ES-I3 (cell line): Measurements from ENCODE around the gene NF1.
"Not testable (repeated sequence)": the region's sequence is repeated elsewhere in the genome, so short reads cannot be mapped to it uniquely, and the experiment has no call there.

ENCODE experiments used
- H3K36me3 ChIP-seq: 2 replicates; pipeline ENCODE4 v1.6.1; 2013; ENCODE audit warnings: mild to moderate bottlenecking, low read length, control low read depth, moderate library complexity; ENCODE audit not compliant: insufficient read depth
- H3K4me1 ChIP-seq: 2 replicates; pipeline ENCODE4 v1.6.1; 2013; ENCODE audit warnings: mild to moderate bottlenecking, control low read depth, low read length; ENCODE audit not compliant: insufficient read depth
- H3K9ac ChIP-seq: 2 replicates; pipeline ENCODE4 v1.6.1; 2013; ENCODE audit warnings: low read depth, mild to moderate bottlenecking, low read length, moderate library complexity
- H3K9me3 ChIP-seq: 2 replicates; pipeline ENCODE4 v1.6.1; 2013; ENCODE audit warnings: mild to moderate bottlenecking, low read length, moderate library complexity; ENCODE audit not compliant: control insufficient read depth, insufficient read depth

NF1 gene

GRCh38 chr17:31283841-31284240 is 189.1 kb downstream of the NF1 start:
- H3K9ac ChIP-seq = no peak overlapping the region
- no peaks in the 10 kb centered on the region for H3K9me3 ChIP-seq
- H3K36me3 ChIP-seq = no peaks in the 10 kb centered on the region
- peaks cover 8% of the 10 kb centered on the region; the same call in 1 of the 2 replicates for H3K4me1 ChIP-seq

DNA sequence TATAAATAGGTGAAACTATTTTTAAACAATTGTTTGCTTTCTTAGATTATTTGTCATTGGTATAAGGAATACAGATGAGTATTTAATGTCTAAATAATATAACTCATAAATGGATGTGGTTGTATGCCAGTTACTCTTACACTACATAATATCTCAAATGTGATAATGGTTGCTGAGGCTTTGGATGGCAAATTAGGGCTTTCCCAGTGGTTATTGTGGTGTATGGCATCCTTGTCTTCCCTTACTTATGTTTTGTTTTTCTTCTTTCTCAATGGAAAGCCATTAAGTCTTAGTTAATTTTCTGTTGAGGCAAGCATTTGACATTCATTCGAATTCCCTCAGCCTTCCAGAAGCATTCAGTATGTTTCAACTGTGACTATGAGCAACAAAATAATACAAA is 191.8 kb downstream of the NF1 start:
- H3K36me3 ChIP-seq = no peaks in the 10 kb centered on the region
- H3K4me1 ChIP-seq = no peaks in the 10 kb centered on the region
- H3K9me3 ChIP-seq = no peaks in the 10 kb centered on the region
- H3K9ac ChIP-seq = no peak overlapping the region

DNA sequence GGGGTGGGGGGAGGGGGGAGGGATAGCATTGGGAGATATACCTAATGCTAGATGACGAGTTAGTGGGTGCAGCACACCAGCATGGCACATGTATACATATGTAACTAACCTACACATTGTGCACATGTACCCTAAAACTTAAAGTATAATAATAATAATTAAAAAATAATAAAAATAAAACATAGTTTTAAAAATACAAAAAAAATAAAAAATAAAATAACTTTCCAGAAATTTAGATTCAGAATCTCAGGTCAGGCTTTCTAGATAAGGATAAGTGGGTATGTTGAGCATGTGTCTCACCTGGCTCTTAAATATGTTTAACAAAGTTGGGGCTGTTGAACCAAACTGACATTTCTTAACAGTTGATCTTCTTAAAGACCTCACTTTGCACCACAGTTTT is 193.2 kb downstream of the NF1 start:
- H3K9ac ChIP-seq, H3K4me1 ChIP-seq: not testable (repeated sequence)

DNA sequence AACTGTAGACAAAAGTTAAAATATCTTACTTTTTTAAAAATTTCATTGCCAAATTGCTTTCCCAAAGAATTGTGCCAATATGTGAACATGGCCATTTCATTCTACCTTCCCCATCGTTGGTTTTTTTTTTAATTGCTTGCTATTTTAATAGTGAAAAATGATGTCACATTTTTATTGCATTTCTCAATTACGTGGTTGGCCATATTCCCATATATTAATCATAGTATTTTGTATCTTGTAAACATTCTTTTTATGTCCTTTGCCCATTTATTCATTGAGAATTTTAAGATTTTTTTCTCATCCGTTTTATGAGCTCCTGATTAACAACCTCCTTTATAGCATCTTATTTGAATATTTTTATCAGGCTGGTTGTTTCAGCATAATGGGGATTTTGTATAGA is 195.0 kb downstream of the NF1 start:
- Histone ChIP-seq H3K4me1 (no peaks in the 10 kb centered on the region), H3K9me3 (no peaks in the 10 kb centered on the region), H3K9ac (no peak overlapping the region), H3K36me3 (no peaks in the 10 kb centered on the region)

More for the DNA sequence above, 193.2 kb downstream of the NF1 start:
- not testable (repeated sequence) for H3K9me3 ChIP-seq, H3K36me3 ChIP-seq

DNA sequence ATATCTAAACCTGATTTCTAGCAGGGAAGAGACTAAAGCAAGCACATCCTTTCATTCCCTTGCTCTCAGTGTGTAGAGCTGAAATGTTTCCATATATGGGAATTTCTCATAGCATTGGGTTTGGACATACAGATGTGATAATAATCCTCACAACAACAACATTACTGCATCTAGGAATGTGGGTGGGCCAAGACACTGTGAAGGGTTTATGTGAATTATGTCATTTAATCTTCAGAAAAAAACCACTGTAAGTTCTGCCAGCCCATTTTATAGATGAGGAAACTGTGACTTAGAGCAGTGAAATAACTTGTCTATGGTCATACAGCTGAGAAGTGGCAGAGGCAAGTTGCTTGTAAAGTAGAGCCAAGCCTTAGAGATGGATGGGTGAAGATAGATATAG is 197.0 kb downstream of the NF1 start:
- Histone ChIP-seq H3K36me3 (no peaks in the 10 kb centered on the region), H3K4me1 (no peaks in the 10 kb centered on the region), H3K9ac (no peak overlapping the region), H3K9me3 (no peaks in the 10 kb centered on the region)

DNA sequence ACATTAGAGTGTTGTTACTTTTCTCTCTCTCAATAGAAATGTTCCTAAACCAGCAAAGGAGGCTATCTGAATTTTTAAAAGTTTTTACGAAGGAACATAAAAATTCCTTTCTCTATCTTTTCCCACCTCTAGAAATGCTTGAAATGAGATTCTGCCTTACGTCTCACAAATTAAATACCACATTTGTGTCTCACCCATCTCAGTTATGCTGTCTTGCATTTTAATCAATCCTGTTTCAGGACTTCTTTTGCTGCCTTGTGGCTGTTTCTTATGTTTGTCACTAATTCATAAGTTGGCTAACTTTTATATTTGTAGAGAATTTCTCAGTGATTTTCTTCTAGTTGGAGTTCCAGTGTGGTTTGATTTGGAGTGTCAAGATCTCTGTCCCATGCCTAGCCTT is 198.8 kb downstream of the NF1 start:
- Histone ChIP-seq H3K36me3 (no peaks in the 10 kb centered on the region), H3K4me1 (no peaks in the 10 kb centered on the region), H3K9me3 (no peaks in the 10 kb centered on the region), H3K9ac (no peak overlapping the region)

GRCh38 chr17:31294231-31294630 is 199.5 kb downstream of the NF1 start:
- H3K4me1 ChIP-seq = no peaks in the 10 kb centered on the region
- H3K9ac ChIP-seq = no peak overlapping the region
- no peaks in the 10 kb centered on the region for H3K36me3 ChIP-seq
- H3K9me3 ChIP-seq = no peaks in the 10 kb centered on the region

DNA sequence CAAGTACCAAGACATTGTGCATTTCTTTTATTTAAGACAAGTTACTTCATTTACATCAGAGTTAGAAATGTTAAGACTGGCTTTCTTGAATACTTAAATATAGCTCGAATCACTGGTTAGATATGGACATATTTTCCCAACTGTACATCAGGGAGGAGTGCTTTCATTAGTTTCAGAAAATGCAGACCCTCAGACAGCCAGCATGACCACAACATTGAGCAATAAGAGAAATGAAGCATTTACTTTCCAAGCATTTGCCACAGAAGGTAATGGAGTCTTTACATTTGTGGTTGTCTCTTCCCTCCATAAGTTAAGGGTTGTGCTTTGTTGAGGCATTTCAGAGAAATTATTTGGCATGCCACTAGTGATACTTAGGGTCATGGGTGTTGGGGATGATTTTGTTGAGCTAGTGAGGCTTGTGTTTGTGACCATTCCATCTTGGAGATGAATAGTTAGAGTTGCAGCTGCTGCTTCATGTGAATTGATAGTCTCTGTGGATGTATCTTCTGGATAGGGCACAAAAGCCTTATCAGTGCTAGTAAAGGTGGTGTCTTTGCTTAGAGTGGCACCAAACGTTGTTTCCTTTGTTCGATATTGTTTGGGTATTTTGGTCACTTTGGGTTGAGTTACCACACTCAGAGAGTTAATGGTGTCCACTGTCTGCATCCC is 200.2 kb downstream of the NF1 start:
- Histone ChIP-seq H3K9me3 (no peaks in the 10 kb centered on the region), H3K36me3 (no peaks in the 10 kb centered on the region), H3K9ac (no peak overlapping the region), H3K4me1 (no peaks in the 10 kb centered on the region)

DNA sequence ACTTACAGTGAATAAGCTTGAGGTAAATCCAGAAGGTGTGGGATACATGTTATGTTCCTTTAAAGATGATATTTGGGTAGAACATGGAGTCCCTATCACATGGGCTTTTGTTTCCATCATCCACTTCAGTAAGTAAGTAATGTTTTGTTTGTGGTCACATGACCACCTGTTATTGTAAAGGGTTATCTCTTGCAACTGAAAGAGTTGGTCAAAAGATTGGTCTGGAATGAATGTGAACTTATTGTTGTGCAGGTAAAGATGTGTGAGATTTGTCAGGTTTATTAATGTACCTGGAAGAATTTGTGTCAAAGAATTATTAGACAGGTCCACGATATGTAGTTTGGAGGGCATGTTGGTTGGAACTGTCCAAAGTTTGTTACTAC is 200.7 kb downstream of the NF1 start:
- H3K36me3 ChIP-seq = no peaks in the 10 kb centered on the region
- H3K4me1 ChIP-seq = no peaks in the 10 kb centered on the region
- no peaks in the 10 kb centered on the region for H3K9me3 ChIP-seq
- H3K9ac ChIP-seq = no peak overlapping the region

- H3K9me3 ChIP-seq = no peaks in the 10 kb centered on the region
- no peaks in the 10 kb centered on the region for H3K36me3 ChIP-seq
- no peak overlapping the region for H3K9ac ChIP-seq
- H3K4me1 ChIP-seq = no peaks in the 10 kb centered on the region
Observed at GRCh38 chr17:31296142-31296541, 201.4 kb downstream of the NF1 start.

GRCh38 chr17:31297090-31297489 is 202.3 kb downstream of the NF1 start, which contains the start of gene OMG:
Gene OMG (minus strand): TSS chr17:31297239. CDS start chr17:31296331, 908 bp downstream.
- Histone ChIP-seq H3K4me1 (no peaks in the 10 kb centered on the region), H3K9ac (no peak within 1 kb of the TSS), H3K36me3 (no peaks in the 10 kb centered on the region), H3K9me3 (no peaks in the 10 kb centered on the region)

GRCh38 chr17:31299624-31300023 is 204.8 kb downstream of the NF1 start:
- H3K9ac ChIP-seq = no peak overlapping the region
- 0 out of 2 replicates have a peak, but pooled peaks cover 3% of the 10 kb centered on the region for H3K9me3 ChIP-seq
- no peaks in the 10 kb centered on the region for H3K36me3 ChIP-seq
- H3K4me1 ChIP-seq = no peaks in the 10 kb centered on the region

DNA sequence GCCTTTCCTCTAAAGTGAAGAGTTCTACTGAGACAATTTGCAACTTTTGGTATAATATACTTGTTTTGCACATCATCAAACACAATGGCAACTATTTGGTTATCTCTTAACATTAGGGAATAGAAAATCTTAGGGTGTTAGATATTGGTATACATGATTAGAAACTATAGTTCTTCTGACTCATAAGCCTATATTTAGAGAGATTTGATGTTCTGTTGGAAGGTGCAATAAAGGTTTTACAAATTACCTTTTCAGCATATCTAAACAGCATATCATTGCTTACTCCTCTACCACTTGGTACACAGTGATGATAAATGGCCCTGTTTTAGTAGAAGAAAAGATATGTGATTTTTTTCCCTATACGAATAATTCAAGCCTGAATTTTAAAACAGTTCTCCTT is 212.9 kb downstream of the NF1 start:
- H3K9ac ChIP-seq = no peak overlapping the region
- H3K36me3 ChIP-seq = no peaks in the 10 kb centered on the region

GRCh38 chr17:31308372-31309334 is 213.9 kb downstream of the NF1 start:
- Histone ChIP-seq H3K9ac (no peak overlapping the region), H3K4me1 (no peaks in the 10 kb centered on the region), H3K9me3 (no peaks in the 10 kb centered on the region), H3K36me3 (no peaks in the 10 kb centered on the region)

More for the DNA sequence above, 212.9 kb downstream of the NF1 start:
- Histone ChIP-seq H3K9me3 (0 out of 2 replicates have a peak, but pooled peaks cover 3% of the 10 kb centered on the region), H3K4me1 (no peaks in the 10 kb centered on the region)

DNA sequence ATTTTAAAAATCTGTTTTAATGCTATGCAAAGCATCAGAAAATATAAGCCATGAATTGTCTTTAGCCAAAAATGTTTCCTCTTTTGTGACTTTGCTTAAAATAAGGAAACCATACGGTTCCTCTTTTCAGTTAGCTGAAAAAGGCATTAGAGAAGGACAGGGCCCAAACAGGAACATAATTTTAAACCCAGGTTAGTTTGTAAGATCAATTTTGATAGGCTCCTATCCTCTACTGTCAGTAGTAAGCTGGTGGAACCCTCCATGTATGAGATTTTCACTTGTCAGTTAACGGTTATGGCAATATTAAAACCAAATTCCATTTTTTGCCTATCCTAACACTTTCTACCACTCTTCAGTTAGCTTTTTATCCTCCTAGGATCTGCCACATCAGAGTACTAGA is 214.8 kb downstream of the NF1 start:
- H3K9ac ChIP-seq = no peak overlapping the region
- no peaks in the 10 kb centered on the region for H3K4me1 ChIP-seq
- H3K36me3 ChIP-seq = no peaks in the 10 kb centered on the region
- H3K9me3 ChIP-seq = no peaks in the 10 kb centered on the region
